Measurements from ENCODE around the gene PIGK. TPM values are rescaled to one million over a fixed set of nuclear protein-coding genes. Genes with fewer than 3 reads are reported as not detected.

PIGK gene
- total and polyA plus RNA-seq, 10 of the 15 experiments (the other 5 are each of a cell fraction or from before 2014, with no cell fraction given), result 9.1 to 27.4 (median 16.9) TPM

DNA sequence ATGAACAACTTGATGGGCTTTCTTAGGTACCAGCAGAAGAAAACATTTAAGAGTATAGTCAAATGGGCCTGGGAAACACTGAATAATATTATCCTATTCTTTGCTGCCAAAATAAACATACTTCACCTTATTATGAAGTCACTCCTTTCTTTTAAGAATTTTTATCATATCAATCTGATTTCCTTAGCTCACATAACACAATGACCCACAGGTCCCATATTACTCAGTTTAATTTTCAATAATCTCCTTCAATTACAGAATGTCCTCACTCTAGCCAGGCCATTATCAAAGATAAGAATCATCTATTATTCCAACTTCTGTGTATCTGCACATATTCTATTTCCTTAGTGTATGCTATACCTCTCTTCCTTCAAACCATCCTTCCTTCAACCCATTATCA, 63.0 kb downstream of the PIGK start (continued):
- TF ChIP-seq CEBPB (IDR thresholded peaks at IDR 0.05; ENCODE audit: borderline replicate concordance in 1 of 2, low read depth in 2 of 2, low read length in 2 of 2) (no peak), KDM1A (IDR thresholded peaks at IDR 0.05; ENCODE audit: borderline replicate concordance) (no peak), JUND (IDR thresholded peaks at IDR 0.05; ENCODE audit: low read depth, low read length) (no peak)

DNA sequence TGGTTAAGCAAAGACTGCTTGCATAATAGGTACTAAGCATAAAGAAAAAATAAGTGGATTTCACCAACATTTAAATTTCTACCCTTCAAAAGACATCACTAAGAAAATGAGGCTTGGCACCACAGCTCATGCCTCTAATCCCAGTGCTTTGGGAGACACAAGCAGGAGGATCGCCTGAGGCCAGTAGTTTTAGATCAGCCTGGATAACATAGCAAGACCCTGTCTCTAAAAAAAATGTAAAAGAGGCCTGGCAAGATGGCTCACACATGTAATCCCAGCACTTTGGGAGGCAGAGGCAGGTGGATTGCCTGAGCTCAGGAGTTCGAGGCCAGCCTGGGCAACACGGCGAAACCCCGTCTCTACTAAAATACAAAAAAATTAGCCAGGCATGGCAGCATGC, 73.0 kb downstream of the PIGK start:
- no peak overlapping the region for H3K4me3 ChIP-seq
- H3K27ac ChIP-seq (ENCODE audit: control insufficient read depth, insufficient read depth), result no peak overlapping the region
- TF ChIP-seq, protein P1, sequence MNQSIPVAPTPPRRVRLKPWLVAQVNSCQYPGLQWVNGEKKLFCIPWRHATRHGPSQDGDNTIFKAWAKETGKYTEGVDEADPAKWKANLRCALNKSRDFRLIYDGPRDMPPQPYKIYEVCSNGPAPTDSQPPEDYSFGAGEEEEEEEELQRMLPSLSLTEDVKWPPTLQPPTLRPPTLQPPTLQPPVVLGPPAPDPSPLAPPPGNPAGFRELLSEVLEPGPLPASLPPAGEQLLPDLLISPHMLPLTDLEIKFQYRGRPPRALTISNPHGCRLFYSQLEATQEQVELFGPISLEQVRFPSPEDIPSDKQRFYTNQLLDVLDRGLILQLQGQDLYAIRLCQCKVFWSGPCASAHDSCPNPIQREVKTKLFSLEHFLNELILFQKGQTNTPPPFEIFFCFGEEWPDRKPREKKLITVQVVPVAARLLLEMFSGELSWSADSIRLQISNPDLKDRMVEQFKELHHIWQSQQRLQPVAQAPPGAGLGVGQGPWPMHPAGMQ (IDR thresholded peaks at IDR 0.05; ENCODE audit: borderline replicate concordance), result no peak
- H3K4me2 ChIP-seq (ENCODE audit: control insufficient read depth, insufficient read depth), result no peak overlapping the region
- CTCF ChIA-PET, result interaction anchor here (1.8 to 8.1 kb wide), 2 partner anchors 384 to 993 kb away, joined by 5 to 59 read pairs; no protein-coding TSS in a partner anchor
- POLR2A ChIA-PET, result no interaction called here
- BruUV-seq (replicated peaks), result no TSS peak
- no peaks in the 10 kb centered on the region for H3K36me3 ChIP-seq (ENCODE audit: control insufficient read depth in 2 of 2, insufficient read depth in 2 of 2, low read length in 1 of 2)
- H2AFZ ChIP-seq (ENCODE audit: control insufficient read depth, low read depth, low read length), result no peak overlapping the region
- WGBS (ENCODE audit: insufficient coverage, insufficient replicate concordance, low lambda C conversion rate, missing lambda C conversion rate), result 100% methylated on average over 5 of the region's 5 CpGs
- H4K20me1 ChIP-seq (ENCODE audit: control insufficient read depth, insufficient read depth), result no peaks in the 10 kb centered on the region
- no peaks in the 10 kb centered on the region for H3K27me3 ChIP-seq (replicated peaks in 1 of 2; ENCODE audit: control insufficient read depth in 2 of 2, insufficient read depth in 2 of 2, low read length in 1 of 2)
- in situ Hi-C loops (cut with MboI), result loop anchor here (5.0 to 25.0 kb wide), 5 partner anchors 759 to 1234 kb away; no protein-coding TSS in a partner anchor
- FAIRE-seq, result no peak
- no peak for DNase-seq (ENCODE audit: low read depth, low spot score)
- no peaks in the 10 kb centered on the region for H3K79me2 ChIP-seq (ENCODE audit: control insufficient read depth, insufficient read depth, low read length)
- SMC1A ChIA-PET (ENCODE audit: uncharacterized antibody, unreplicated experiment), result interaction anchor here (0.6 to 1.3 kb wide), 2 partner anchors 587 to 815 kb away, joined by 3 read pairs; no protein-coding TSS in a partner anchor
- no peak for ATAC-seq
- H3K4me1 ChIP-seq (ENCODE audit: control insufficient read depth, insufficient read depth, low read length), result no peaks in the 10 kb centered on the region
- RAD21 ChIA-PET (ENCODE audit: unreplicated experiment), result interaction anchor here (0.5 to 1.4 kb wide), 3 partner anchors 63 to 968 kb away, joined by 4 to 5 read pairs (median 4); no protein-coding TSS in a partner anchor
- intact Hi-C loops (cut with micrococcal nuclease; ENCODE audit: unreplicated experiment), result loop anchor here (5.0 to 10.0 kb wide), 3 partner anchors 166 to 759 kb away; partner anchors contain the start of gene ZZZ3
- H3K9ac ChIP-seq (ENCODE audit: control insufficient read depth, insufficient read depth, low read length), result no peak overlapping the region
- no peaks in the 10 kb centered on the region for H3K9me3 ChIP-seq (replicated peaks; ENCODE audit: control insufficient read depth, insufficient read depth, low read length)

All from GM12878 (cell line).